ENCODE results near the gene ARHGEF39. TPM values are rescaled to one million over a fixed set of nuclear protein-coding genes. Genes with fewer than 3 reads are reported as not detected.

The ARHGEF39 gene
- total and polyA plus RNA-seq, 8 donors = 0.20 to 2.0 (median 1.0) TPM

DNA sequence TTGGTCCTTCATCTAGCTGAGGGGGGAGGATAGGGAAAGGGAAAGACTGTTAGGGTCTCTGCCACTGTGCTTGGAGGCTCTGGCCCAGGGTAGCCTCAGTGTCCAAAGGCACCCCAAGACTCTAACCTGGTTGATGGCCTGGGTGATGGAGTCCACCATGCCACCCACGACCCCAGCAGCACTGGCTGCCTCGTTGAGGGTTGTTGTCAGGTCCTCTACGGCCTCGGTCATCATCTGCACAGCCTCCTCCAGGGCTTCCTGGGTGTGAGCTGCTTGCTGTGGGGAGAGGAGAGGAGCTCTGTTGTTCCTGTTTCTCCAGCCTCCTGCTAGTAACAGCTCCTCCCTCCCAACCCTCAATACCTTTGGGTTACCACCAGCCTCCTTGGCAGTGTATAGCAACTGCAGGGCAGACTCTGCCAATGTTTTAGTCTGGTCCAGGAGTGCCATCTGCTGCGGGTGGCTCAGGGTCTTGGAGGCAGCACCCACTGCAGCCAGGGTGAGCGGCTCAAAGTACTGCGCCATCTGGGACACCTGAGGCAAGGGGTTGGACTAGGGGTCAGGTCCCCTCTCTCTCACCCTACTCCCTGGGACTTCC is 40.9 kb upstream of the ARHGEF39 start:
- TF ChIP-seq, protein P1, sequence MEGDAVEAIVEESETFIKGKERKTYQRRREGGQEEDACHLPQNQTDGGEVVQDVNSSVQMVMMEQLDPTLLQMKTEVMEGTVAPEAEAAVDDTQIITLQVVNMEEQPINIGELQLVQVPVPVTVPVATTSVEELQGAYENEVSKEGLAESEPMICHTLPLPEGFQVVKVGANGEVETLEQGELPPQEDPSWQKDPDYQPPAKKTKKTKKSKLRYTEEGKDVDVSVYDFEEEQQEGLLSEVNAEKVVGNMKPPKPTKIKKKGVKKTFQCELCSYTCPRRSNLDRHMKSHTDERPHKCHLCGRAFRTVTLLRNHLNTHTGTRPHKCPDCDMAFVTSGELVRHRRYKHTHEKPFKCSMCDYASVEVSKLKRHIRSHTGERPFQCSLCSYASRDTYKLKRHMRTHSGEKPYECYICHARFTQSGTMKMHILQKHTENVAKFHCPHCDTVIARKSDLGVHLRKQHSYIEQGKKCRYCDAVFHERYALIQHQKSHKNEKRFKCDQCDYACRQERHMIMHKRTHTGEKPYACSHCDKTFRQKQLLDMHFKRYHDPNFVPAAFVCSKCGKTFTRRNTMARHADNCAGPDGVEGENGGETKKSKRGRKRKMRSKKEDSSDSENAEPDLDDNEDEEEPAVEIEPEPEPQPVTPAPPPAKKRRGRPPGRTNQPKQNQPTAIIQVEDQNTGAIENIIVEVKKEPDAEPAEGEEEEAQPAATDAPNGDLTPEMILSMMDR (IDR thresholded peaks at IDR 0.05) = no peak
- no peak for DNase-seq
- Histone ChIP-seq H3K27me3 (no peaks in the 10 kb centered on the region), H3K9me3 (no peaks in the 10 kb centered on the region), H3K4me1 (no peaks in the 10 kb centered on the region), H3K27ac (no peak overlapping the region), H3K36me3 (peaks cover 12 to 91% (median 66%) of the 10 kb centered on the region in 3 donors), H3K4me3 (no peak overlapping the region)
- ATAC-seq = peak in 1 of 4 donors; percentile 6
- intact Hi-C loops (cut with DNase I) = loop anchor here in 1 of 3 donors (10.0 kb wide), 1 partner anchor 61 kb away; no protein-coding TSS in a partner anchor
- 94 to 96% methylated on average over 7 of the region's 7 CpGs for WGBS, 2 donors
- no peak for FAIRE-seq

DNA sequence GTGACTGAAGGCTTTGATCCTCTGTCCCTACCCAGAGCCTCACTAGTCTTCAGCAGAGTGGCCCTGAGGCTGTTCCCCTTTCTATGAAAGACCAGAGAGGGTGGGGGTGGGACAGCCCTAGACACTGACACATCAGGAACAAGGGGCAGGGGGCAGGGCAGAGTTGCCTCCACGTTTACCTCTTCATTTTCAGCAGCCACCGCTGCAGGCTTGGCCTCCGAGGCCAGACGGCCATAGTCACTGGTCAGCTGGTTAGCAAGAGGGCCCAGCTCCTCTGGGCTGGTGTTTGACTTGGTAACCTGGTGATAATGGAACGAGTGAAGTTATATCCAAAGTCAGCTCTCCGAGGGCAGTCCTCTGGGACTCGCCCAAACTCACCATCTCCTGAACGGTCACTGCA is 40.4 kb upstream of the ARHGEF39 start:
- no peak overlapping the region for H3K27ac ChIP-seq
- intact Hi-C loops (cut with DNase I) = loop anchor here in 1 of 3 donors (10.0 kb wide), 1 partner anchor 61 kb away; no protein-coding TSS in a partner anchor
- peaks cover 10 to 91% (median 64%) of the 10 kb centered on the region in 3 donors for H3K36me3 ChIP-seq
- WGBS, 2 donors = 76% methylated on average over 8 of the region's 8 CpGs
- ATAC-seq (no peak), DNase-seq (no peak), FAIRE-seq (no peak)
- H3K27me3 ChIP-seq = no peaks in the 10 kb centered on the region
- no peaks in the 10 kb centered on the region for H3K9me3 ChIP-seq
- no peaks in the 10 kb centered on the region for H3K4me1 ChIP-seq
- H3K4me3 ChIP-seq = no peak overlapping the region
- TF ChIP-seq, protein P1 (IDR thresholded peaks at IDR 0.05) = no peak

DNA sequence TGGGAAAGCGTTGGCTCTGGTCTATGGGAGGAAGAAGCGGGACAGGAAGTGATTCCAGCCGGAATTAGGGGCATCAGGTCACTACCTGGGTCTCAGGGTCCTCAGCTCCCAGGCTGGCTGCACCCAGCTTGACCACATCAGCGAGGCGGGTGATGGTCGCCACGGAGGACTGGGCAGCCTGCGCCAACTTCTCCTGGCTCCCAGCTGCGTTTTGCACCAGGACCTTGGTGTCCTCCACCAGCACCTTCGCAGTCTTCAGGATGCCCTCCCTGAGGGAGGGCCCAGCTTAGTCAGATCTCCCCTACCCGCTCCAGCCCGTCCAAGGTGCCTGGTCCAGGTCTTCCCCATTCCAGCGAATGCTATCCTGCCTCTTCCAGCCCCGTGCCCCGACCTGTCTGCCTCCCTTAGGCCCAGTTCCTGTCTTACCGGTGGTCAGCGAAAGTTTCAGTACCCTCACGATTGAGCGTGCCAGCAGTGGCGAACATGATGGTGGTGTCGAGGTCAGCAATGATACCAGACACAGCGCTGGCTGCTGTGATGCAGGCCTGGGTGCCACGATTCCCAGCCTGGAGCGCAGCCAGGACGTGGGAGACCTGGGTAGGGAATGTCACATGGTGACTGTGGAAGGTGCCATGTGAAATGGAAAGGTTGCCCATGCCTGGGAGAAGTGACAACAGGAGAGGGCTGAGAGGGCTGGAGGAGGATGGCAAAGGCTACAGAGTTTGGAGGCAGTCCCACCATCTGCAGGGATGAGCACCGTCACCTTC is 39.1 kb upstream of the ARHGEF39 start:
- Histone ChIP-seq H3K4me3 (no peak overlapping the region), H3K4me1 (no peaks in the 10 kb centered on the region), H3K36me3 (peaks cover 10 to 100% (median 76%) of the 10 kb centered on the region in 3 donors), H3K27ac (no peak overlapping the region), H3K27me3 (no peaks in the 10 kb centered on the region), H3K9me3 (no peaks in the 10 kb centered on the region)
- TF ChIP-seq, protein P1 (IDR thresholded peaks at IDR 0.05) = no peak
- DNase-seq = no peak
- 95 to 96% methylated on average over 26 of the region's 26 CpGs for WGBS, 2 donors
- intact Hi-C loops (cut with DNase I) = loop anchor here in 1 of 3 donors (10.0 kb wide), 1 partner anchor 59 kb away; no protein-coding TSS in a partner anchor
- no peak for FAIRE-seq
- no peak for ATAC-seq

DNA sequence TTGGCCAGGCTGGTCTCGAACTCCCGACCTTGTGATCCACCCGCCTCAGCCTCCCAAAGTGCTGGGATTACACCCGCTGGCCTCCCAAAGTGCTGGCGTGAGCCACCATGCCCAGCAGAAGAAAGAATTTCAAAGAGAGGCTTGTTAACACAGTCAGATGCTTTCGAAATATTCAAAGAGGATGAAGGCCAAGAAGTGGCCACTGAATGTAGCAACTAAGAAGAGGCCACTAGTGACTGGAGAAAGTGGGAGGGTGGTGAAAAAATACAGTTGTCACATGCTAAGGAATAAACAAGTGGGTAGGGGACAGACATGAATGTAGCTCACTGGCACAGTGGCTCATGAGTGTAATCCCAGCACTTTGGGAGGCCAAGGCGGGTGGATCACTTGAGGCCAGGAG is 37.7 kb upstream of the ARHGEF39 start:
- no peak for FAIRE-seq
- H3K27me3 ChIP-seq = no peaks in the 10 kb centered on the region
- H3K4me1 ChIP-seq = no peaks in the 10 kb centered on the region
- 93 to 95% methylated on average over 7 of the region's 7 CpGs for WGBS, 2 donors
- intact Hi-C loops (cut with DNase I) = loop anchor here in 1 of 3 donors (10.0 kb wide), 1 partner anchor 58 kb away; no protein-coding TSS in a partner anchor
- no peak overlapping the region for H3K27ac ChIP-seq
- TF ChIP-seq, protein P1 (IDR thresholded peaks at IDR 0.05) = no peak
- no peak for DNase-seq
- no peak overlapping the region for H3K4me3 ChIP-seq
- peaks cover 10 to 100% (median 80%) of the 10 kb centered on the region in 3 donors for H3K36me3 ChIP-seq
- H3K9me3 ChIP-seq = no peaks in the 10 kb centered on the region
- ATAC-seq = no peak

All from pancreas (tissue), 10 donors.